DND-41 (cell line): Measurements from ENCODE around the gene METAP2.
"Not testable (repeated sequence)": the region's sequence is repeated elsewhere in the genome, so short reads cannot be mapped to it uniquely, and the experiment has no call there.

Source experiments
- ATAC-seq: fragments of 200-7000 bp; cut with Tn5 transposase; 3 replicates; pipeline ENCODE4 v1.9.1; 2021; ENCODE audit warnings: low read depth; ENCODE audit not compliant: insufficient read depth
- DNase-seq: peaks from one replicate; pipeline ENCODE4 v3.0.0-alpha.2; 2020
- H2AFZ ChIP-seq: 2 replicates; pipeline ENCODE4 v1.6.0; 2012; ENCODE audit warnings: low read depth, low read length
- H3K27ac ChIP-seq: 2 replicates; pipeline ENCODE4 v1.5.1; 2012; ENCODE audit warnings: low read length, inconsistent platforms
- H3K27me3 ChIP-seq: fragments of 200-600 bp; sonication (generic); 2 replicates; pipeline ENCODE4 v1.6.0; 2012; ENCODE audit warnings: low read length, mild to moderate bottlenecking, inconsistent platforms; ENCODE audit not compliant: insufficient read depth, poor library complexity
- H3K36me3 ChIP-seq: 2 replicates; pipeline ENCODE4 v1.5.1; 2012; ENCODE audit warnings: low read length, inconsistent platforms; ENCODE audit not compliant: insufficient read depth
- H3K4me1 ChIP-seq: 2 replicates; pipeline ENCODE4 v1.5.1; 2012; ENCODE audit warnings: mild to moderate bottlenecking, low read length; ENCODE audit not compliant: insufficient read depth
- H3K4me2 ChIP-seq: 2 replicates; pipeline ENCODE4 v1.6.0; 2012; ENCODE audit warnings: mild to moderate bottlenecking, moderate library complexity, low read length, inconsistent platforms; ENCODE audit not compliant: insufficient read depth
- H3K4me3 ChIP-seq, 2 experiments: fragments of 200-600 bp in 1 of 2; shearing (Covaris generic) in 1 of 2; 2 replicates each; pipeline ENCODE4 v1.5.1; 2012 to 2016; ENCODE audit warnings: inconsistent platforms in 2 of 2, low read length in 2 of 2, mild to moderate bottlenecking in 2 of 2, low read depth in 1 of 2, moderate library complexity in 1 of 2
- H3K79me2 ChIP-seq: 2 replicates; pipeline ENCODE4 v1.6.0; 2012; ENCODE audit warnings: low read length, inconsistent platforms; ENCODE audit not compliant: insufficient read depth
- H3K9ac ChIP-seq: 2 replicates; pipeline ENCODE4 v1.6.0; 2012; ENCODE audit warnings: low read depth, mild to moderate bottlenecking, inconsistent platforms, low read length, moderate library complexity
- H3K9me3 ChIP-seq: 2 replicates; pipeline ENCODE4 v1.5.1; 2012; ENCODE audit warnings: low read length, moderate library complexity, mild to moderate bottlenecking, inconsistent platforms; ENCODE audit not compliant: insufficient read depth, severe bottlenecking
- H4K20me1 ChIP-seq: 2 replicates; pipeline ENCODE4 v1.6.0; 2012; ENCODE audit warnings: low read length; ENCODE audit not compliant: insufficient read depth
- CTCF ChIP-seq: IDR thresholded peaks from 2 replicates; pipeline ENCODE4 v1.5.1; 2012; ENCODE audit warnings: borderline replicate concordance, low read length, moderate library complexity, mild to moderate bottlenecking; ENCODE audit not compliant: poor library complexity, severe bottlenecking; ENCODE audit errors: extremely low read depth
- EZH2 ChIP-seq: IDR thresholded peaks from 3 replicates; pipeline ENCODE4 v1.6.1; 2012; ENCODE audit warnings: borderline replicate concordance, low read depth, mild to moderate bottlenecking, moderate library complexity, low read length, inconsistent platforms; ENCODE audit not compliant: severe bottlenecking

METAP2 gene

GRCh38 chr12:95462081-95462480 lies 11.9 kb upstream of the METAP2 start:
- no peak for TF ChIP-seq EZH2
- TF ChIP-seq CTCF: no peak
- no peak overlapping the region for H3K4me3 ChIP-seq
- DNase-seq (no peak), ATAC-seq (no peak)
- H3K27ac ChIP-seq: no peak overlapping the region
- peaks cover 17% of the 10 kb centered on the region for H3K9me3 ChIP-seq
- no peaks in the 10 kb centered on the region for H3K79me2 ChIP-seq
- H4K20me1 ChIP-seq: no peaks in the 10 kb centered on the region
- H3K9ac ChIP-seq: no peak overlapping the region
- no peaks in the 10 kb centered on the region for H3K27me3 ChIP-seq
- H3K4me2 ChIP-seq: no peak overlapping the region
- H3K4me1 ChIP-seq: no peaks in the 10 kb centered on the region
- no peaks in the 10 kb centered on the region for H3K36me3 ChIP-seq
- H2AFZ ChIP-seq: no peak overlapping the region

GRCh38 chr12:95462551-95462950 lies 11.4 kb upstream of the METAP2 start:
- Histone ChIP-seq H3K36me3 (no peaks in the 10 kb centered on the region), H4K20me1 (no peaks in the 10 kb centered on the region), H3K27me3 (no peaks in the 10 kb centered on the region), H3K4me3 (no peak overlapping the region), H3K9ac (no peak overlapping the region), H3K9me3 (peaks cover 15% of the 10 kb centered on the region), H3K79me2 (no peaks in the 10 kb centered on the region), H3K27ac (no peak overlapping the region), H3K4me1 (no peaks in the 10 kb centered on the region), H2AFZ (no peak overlapping the region), H3K4me2 (no peak overlapping the region)
- no peak for DNase-seq
- TF ChIP-seq EZH2: no peak
- TF ChIP-seq CTCF: no peak
- no peak for ATAC-seq

GRCh38 chr12:95463050-95463449 lies 10.9 kb upstream of the METAP2 start:
- Histone ChIP-seq H3K9ac (no peak overlapping the region), H3K4me2 (no peak overlapping the region), H3K9me3 (peaks cover 11% of the 10 kb centered on the region), H3K79me2 (no peaks in the 10 kb centered on the region), H3K27ac (no peak overlapping the region), H3K27me3 (no peaks in the 10 kb centered on the region), H3K4me3 (no peak overlapping the region), H4K20me1 (no peaks in the 10 kb centered on the region), H3K4me1 (no peaks in the 10 kb centered on the region), H3K36me3 (no peaks in the 10 kb centered on the region), H2AFZ (no peak overlapping the region; the same call in 1 of the 2 replicates)
- DNase-seq (no peak), ATAC-seq (no peak)
- no peak for TF ChIP-seq EZH2

GRCh38 chr12:95463776-95464175 lies 10.2 kb upstream of the METAP2 start:
- not testable (repeated sequence) for H3K27ac ChIP-seq, H3K27me3 ChIP-seq, H3K9me3 ChIP-seq, ATAC-seq, H3K4me3 ChIP-seq, H3K79me2 ChIP-seq, DNase-seq, H3K4me2 ChIP-seq, H2AFZ ChIP-seq, H3K4me1 ChIP-seq, H4K20me1 ChIP-seq, H3K36me3 ChIP-seq, H3K9ac ChIP-seq
